Effector memory CD4-positive, alpha-beta T cell (primary cell): ENCODE results near the gene AXIN2.

Source experiments
- DNase-seq, 3 donors: peaks; one replicate each; pipeline ENCODE4 v3.0.0-alpha.2; 2020
- H3K27ac ChIP-seq: 2 replicates; pipeline ENCODE4 v1.7.0; 2013; ENCODE audit warnings: mild to moderate bottlenecking, low read length, moderate library complexity; ENCODE audit not compliant: insufficient read depth, poor library complexity, severe bottlenecking
- H3K27me3 ChIP-seq: replicated peaks from 2 replicates; pipeline ENCODE4 v1.7.0; 2013; ENCODE audit warnings: mild to moderate bottlenecking, low read length; ENCODE audit not compliant: insufficient read depth, control insufficient read depth, poor library complexity, severe bottlenecking
- H3K36me3 ChIP-seq: 2 replicates; pipeline ENCODE4 v1.7.0; 2013; ENCODE audit warnings: mild to moderate bottlenecking, low read length, moderate library complexity; ENCODE audit not compliant: control insufficient read depth, insufficient read depth
- H3K4me1 ChIP-seq: 2 replicates; pipeline ENCODE4 v1.7.0; 2013; ENCODE audit warnings: low read length, mild to moderate bottlenecking; ENCODE audit not compliant: control insufficient read depth, insufficient read depth, poor library complexity, severe bottlenecking
- H3K4me3 ChIP-seq: 2 replicates; pipeline ENCODE4 v1.7.0; 2013; ENCODE audit warnings: low read length, low read depth, mild to moderate bottlenecking; ENCODE audit not compliant: insufficient read depth, poor library complexity, severe bottlenecking
- H3K9me3 ChIP-seq: 2 replicates; pipeline ENCODE4 v1.7.0; 2013; ENCODE audit warnings: mild to moderate bottlenecking, low read length, moderate library complexity; ENCODE audit not compliant: control insufficient read depth

AXIN2 gene

DNA sequence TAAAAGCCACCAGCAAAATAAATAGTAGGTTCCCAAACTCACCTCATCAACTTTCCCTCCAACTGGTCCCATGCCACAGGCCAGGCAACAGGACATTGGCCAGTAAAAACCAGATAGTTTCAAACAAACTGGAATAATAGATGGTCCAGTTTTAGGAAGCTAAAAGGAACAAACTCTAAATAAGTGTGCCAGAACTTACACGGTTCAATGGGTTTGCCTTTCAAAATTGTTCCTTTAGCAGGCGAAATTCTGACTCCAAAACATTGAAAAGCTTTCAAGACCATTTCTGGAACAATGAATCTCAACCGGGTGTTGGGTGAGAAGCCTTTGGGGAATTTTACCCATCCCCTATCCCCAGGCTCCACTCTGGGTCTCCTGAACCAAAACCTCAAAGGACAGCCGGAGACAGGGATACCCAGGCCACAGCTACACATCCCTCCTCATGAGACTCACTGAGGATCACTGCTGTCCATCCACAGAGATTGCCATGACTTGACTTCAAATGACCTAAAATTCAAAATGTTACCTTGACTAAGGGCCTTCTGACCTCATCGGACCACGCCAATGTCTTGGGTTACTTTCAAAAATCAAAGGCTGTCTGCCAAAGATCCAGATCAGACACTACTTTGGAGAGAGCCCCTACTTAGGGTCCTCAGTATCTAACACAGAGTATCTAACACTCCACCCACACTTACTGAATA, 13.0 kb downstream of the AXIN2 start:
- Histone ChIP-seq H3K27ac (no peak overlapping the region), H3K27me3 (no peaks in the 10 kb centered on the region), H3K4me3 (no peak overlapping the region), H3K4me1 (peaks cover 11% of the 10 kb centered on the region), H3K9me3 (no peaks in the 10 kb centered on the region), H3K36me3 (peaks cover 46% of the 10 kb centered on the region)
- no peak for DNase-seq

DNA sequence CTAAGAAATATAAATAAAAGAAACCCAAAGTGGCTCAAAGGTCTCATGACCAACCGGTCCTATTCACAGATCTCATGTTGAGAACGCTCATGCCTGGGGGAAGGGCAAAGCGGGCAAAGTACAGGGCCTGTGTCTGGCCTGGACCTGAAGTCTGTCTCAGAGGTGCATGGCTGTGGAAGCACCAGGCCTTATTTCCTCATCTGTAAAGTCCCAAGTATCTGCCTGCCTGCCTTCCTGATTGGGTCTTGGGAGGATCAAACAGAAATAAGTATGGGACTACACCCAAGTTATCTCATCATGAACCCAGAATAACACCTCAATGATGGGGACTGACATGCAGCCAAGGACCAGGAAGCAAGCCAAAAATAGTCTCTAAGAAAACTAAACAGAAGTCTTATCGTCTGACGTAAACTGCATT, 14.2 kb downstream of the AXIN2 start:
- peaks cover 9% of the 10 kb centered on the region for H3K4me1 ChIP-seq
- H3K27ac ChIP-seq, result no peak overlapping the region

DNA sequence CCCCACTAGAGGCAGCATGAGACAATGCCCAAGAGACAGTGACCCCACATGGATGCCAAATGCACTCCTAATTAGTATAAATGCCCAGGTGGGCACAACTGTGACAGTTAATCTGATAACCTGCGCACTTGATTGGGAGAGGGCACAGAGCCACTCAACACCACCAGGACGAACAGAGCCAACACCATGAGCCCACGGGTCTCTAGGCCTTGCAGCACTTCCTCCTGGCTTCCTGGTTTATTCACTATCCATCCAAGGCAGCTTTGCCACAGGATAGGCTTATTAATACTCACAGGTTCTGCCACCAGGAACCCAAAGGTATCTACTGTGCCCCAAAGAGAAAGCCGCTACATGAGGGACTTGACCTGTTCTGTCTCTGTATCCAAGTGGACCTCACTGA, 14.9 kb downstream of the AXIN2 start:
- H3K4me1 ChIP-seq, result peaks cover 6% of the 10 kb centered on the region
- no peak overlapping the region for H3K27ac ChIP-seq
- peaks cover 50% of the 10 kb centered on the region for H3K36me3 ChIP-seq
- H3K9me3 ChIP-seq, result no peaks in the 10 kb centered on the region
- H3K4me3 ChIP-seq, result no peak overlapping the region
- DNase-seq, result no peak
- no peaks in the 10 kb centered on the region for H3K27me3 ChIP-seq

More for the DNA sequence above, 14.2 kb downstream of the AXIN2 start:
- H3K27me3 ChIP-seq, result no peaks in the 10 kb centered on the region
- no peak overlapping the region for H3K4me3 ChIP-seq
- DNase-seq, result no peak
- H3K9me3 ChIP-seq, result no peaks in the 10 kb centered on the region
- H3K36me3 ChIP-seq, result peaks cover 47% of the 10 kb centered on the region

DNA sequence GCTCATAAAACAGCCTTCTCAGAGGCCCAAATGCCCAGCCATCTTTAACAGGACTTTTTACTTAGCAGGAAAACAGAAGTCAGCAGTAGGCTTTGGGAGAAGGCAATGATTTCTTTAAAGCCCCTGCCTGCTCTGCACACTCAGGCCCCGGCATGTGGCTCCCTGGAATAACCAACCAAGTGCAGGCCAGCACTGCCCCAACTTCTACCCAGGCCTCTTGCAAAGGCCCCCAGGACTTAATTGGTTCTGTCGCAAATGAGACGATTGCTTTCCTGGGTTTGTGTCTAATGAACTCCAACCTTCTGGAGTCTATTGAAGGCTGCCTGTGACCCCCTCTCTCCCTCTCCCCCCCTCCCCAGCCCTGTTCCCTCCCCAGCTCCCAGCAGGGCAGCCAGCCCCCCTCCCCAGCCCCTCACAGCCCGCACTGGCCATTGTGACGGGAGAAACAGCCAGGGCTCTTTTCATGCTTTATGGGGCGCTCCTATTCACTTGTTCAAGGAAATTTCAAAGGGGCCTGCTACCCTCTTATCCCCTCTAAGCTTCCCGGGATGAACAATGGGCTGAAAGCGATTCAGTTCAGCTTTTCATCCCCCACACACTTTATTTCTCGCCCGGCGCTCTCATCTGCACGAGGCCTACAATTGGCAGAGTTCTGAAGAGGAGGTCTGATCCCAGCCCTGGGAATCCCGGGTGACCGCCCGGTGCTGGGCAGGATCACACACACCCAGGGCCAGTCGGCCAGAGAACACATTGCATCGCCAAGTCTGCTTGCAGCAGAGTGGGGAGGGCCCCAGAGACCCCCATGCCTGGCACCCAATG, 15.5 kb downstream of the AXIN2 start:
- Histone ChIP-seq H3K4me1 (peaks cover 6% of the 10 kb centered on the region), H3K4me3 (no peak overlapping the region), H3K9me3 (no peaks in the 10 kb centered on the region), H3K27ac (no peak overlapping the region), H3K36me3 (peaks cover 54% of the 10 kb centered on the region), H3K27me3 (no peaks in the 10 kb centered on the region)
- DNase-seq, result no peak

DNA sequence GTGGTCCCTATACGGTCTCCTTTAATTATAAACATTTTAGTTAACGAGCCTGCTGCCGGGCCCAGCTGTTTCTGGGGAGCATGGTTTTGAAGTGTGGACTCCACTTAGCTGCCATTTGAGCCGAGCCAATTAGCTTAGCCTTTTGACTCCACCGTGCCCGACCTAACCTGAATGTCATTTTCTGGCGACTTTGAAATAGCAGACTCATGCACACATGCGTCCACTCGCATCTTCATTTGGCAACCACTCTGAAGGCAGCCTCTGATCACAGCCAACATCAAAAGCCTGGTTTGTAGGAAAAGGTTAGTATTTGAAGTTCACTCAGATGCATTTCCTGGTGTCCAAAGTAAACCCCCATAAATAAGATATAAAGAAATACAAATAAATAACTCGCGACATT, 16.8 kb downstream of the AXIN2 start:
- Histone ChIP-seq H3K9me3 (no peaks in the 10 kb centered on the region), H3K36me3 (peaks cover 60% of the 10 kb centered on the region)

DNA sequence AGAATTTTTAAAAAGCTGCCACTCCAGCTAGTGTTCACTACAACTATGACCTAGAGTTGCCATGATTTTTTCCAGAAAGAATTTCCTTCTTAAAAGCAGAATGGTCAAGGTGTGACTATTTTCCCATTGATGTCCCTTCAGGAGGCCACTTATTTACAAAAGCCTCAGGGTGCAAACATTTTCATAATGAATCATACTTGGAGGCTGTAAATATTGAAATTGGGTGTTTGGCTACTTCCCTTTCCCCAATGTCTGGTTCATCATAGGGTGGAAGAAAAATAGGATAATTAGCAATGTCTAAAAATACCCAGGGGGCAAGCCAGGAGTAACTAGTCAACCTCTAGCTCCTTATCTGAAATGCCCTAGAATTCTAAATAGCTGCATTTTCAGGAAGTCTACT, 18.8 kb downstream of the AXIN2 start:
- no peak for DNase-seq
- peaks cover 6% of the 10 kb centered on the region for H3K4me1 ChIP-seq
- H3K27me3 ChIP-seq, result no peaks in the 10 kb centered on the region
- peaks cover 52% of the 10 kb centered on the region for H3K36me3 ChIP-seq
- no peak overlapping the region for H3K27ac ChIP-seq
- no peak overlapping the region for H3K4me3 ChIP-seq
- H3K9me3 ChIP-seq, result no peaks in the 10 kb centered on the region

More for the DNA sequence above, 16.8 kb downstream of the AXIN2 start:
- H3K27ac ChIP-seq, result no peak overlapping the region
- no peaks in the 10 kb centered on the region for H3K27me3 ChIP-seq
- H3K4me1 ChIP-seq, result peaks cover 6% of the 10 kb centered on the region
- DNase-seq, result no peak
- H3K4me3 ChIP-seq, result no peak overlapping the region

DNA sequence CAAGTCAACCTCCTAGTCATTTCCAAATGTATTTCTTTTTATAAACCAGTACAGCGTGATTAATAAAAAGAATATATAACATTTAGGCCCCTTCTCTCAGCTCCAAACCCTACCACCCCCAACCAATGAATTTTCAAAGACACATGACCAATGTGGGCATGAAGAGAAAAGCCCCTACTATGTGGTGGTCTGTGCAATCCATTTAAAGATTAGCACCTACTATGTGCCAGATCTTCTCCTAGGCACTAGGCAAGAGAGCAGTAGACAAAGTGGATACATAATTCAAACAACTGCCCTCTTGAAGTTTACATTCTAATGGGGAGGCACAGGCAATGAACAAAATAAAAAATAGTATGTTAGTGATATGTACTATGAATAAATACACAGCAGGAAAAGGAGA, 19.4 kb downstream of the AXIN2 start:
- Histone ChIP-seq H3K36me3 (peaks cover 52% of the 10 kb centered on the region), H3K27me3 (no peaks in the 10 kb centered on the region), H3K27ac (no peak overlapping the region), H3K4me1 (peaks cover 4% of the 10 kb centered on the region), H3K4me3 (no peak overlapping the region), H3K9me3 (no peaks in the 10 kb centered on the region)
- DNase-seq, result no peak

DNA sequence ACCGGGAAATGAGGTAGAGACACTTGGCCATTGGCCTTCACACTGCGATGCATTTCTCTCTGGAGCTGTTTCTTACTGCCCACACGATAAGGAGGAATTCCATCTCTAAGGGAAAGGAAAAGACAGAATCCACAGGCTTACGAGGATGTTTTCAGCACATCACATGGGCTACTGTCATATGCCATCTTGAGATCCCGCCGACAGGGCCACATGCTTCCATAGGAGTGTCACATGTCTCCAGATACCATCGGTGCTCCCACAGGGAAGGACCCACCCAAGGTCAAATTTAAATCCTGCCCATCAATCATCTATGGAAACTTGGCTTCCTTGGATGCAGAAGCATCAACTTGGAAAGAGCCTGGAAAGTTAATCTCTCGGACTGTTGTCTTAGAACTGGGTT, 20.0 kb downstream of the AXIN2 start:
- DNase-seq, result no peak
- H3K4me1 ChIP-seq, result no peaks in the 10 kb centered on the region
- H3K27me3 ChIP-seq, result no peaks in the 10 kb centered on the region
- H3K27ac ChIP-seq, result no peak overlapping the region
- H3K4me3 ChIP-seq, result no peak overlapping the region
- H3K9me3 ChIP-seq, result no peaks in the 10 kb centered on the region
- H3K36me3 ChIP-seq, result peaks cover 52% of the 10 kb centered on the region

DNA sequence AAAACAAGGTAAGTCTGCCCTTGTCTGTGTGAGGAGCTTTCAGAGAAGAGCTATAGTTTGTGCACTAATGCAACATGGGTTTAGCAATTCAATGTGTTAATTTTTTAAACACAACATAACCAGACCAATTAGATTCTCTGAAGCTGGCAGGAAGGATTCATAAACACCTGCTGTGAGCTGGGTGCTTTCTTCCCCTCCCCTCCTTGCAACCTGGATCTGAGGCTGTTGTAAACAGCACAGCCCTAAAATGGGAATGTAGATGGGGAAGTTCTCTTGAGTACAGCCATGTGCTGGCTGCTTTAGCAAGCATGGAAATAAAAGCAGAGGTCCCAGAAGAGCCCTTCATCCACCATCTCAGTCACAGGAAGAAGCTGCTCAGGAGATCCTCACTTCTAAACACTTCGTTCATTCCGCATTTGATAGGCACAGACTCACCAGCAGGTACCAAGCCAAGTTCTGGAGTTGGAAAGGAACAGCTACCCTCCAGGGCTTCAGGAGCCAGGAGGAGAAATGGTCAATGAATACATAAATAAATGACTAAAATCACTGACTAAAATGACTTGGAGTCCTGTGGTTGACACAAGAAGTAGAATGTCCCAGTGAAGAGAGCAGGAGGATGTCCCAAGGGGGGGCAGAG, 21.7 kb downstream of the AXIN2 start:
- Histone ChIP-seq H3K27ac (no peak overlapping the region), H3K9me3 (no peaks in the 10 kb centered on the region), H3K36me3 (peaks cover 64% of the 10 kb centered on the region)

More for the DNA sequence above, 21.7 kb downstream of the AXIN2 start:
- Histone ChIP-seq H3K4me3 (no peak overlapping the region), H3K27me3 (no peaks in the 10 kb centered on the region), H3K4me1 (no peaks in the 10 kb centered on the region)
- no peak for DNase-seq
